Cardiac muscle cell (in vitro differentiated cells and primary cell): Measurements from ENCODE around the gene PCNX2. TPM values are rescaled to one million over a fixed set of nuclear protein-coding genes. Genes with fewer than 3 reads are reported as not detected.

Source experiments
- DNase-seq, 2 donors: peaks; one replicate each; pipeline versions ENCODE4 v3.0.0 to v3.0.0-alpha.2; 2010 to 2017; ENCODE audit warnings: low read depth in 1 of 2, low spot score in 1 of 2
- H3K27ac ChIP-seq: fragments of 200-600 bp; sonication (generic); 2 replicates; pipeline ENCODE4 v1.5.1; 2016
- H3K27me3 ChIP-seq: fragments of 200-600 bp; sonication (generic); 2 replicates; pipeline ENCODE4 v1.6.0; 2016; ENCODE audit warnings: control low read depth
- H3K36me3 ChIP-seq: fragments of 200-600 bp; sonication (generic); 2 replicates; pipeline ENCODE4 v1.5.1; 2016; ENCODE audit warnings: control low read depth
- H3K4me1 ChIP-seq: fragments of 200-600 bp; sonication (generic); 2 replicates; pipeline ENCODE4 v1.8.1; 2017; ENCODE audit warnings: low read depth, mild to moderate bottlenecking, mixed run types
- H3K4me3 ChIP-seq: fragments of 200-600 bp; sonication (generic); 2 replicates; pipeline ENCODE4 v1.5.1; 2016; ENCODE audit warnings: mild to moderate bottlenecking
- H3K9me3 ChIP-seq: fragments of 200-600 bp; sonication (generic); 2 replicates; pipeline ENCODE4 v1.5.1; 2017; ENCODE audit warnings: low read depth, mild to moderate bottlenecking, control low read depth
- polyA plus RNA-seq: library from polyadenylated mRNA; unstranded; fragments of >200 nt; fragmentation: Nextera tagmentation; extraction: Ambion mirVana; gene quantifications from 2 replicates; pipeline ENCODE4 v1.2.1, GENCODE V29; 2016
- total RNA-seq: library from RNA; depleted of rRNA; stranded (reverse); fragments of >200 nt; gene quantifications from 2 replicates; pipeline ENCODE4 v1.2.3, GENCODE V29; 2016
- TF ChIP-seq, protein P1 (sequence below): IDR thresholded peaks from 2 replicates; pipeline ENCODE4 v1.5.1; 2012; ENCODE audit warnings: low read depth, mild to moderate bottlenecking, low read length

PCNX2 gene
- total and polyA plus RNA-seq, 2 experiments from 2014 or later, result 3.9 to 5.1 TPM

- no peaks in the 10 kb centered on the region for H3K9me3 ChIP-seq
- H3K27ac ChIP-seq, result no peak overlapping the region
- H3K4me1 ChIP-seq, result no peaks in the 10 kb centered on the region
- H3K4me3 ChIP-seq, result no peak overlapping the region
- H3K27me3 ChIP-seq, result no peaks in the 10 kb centered on the region
- DNase-seq, result no peak
- TF ChIP-seq, protein P1, sequence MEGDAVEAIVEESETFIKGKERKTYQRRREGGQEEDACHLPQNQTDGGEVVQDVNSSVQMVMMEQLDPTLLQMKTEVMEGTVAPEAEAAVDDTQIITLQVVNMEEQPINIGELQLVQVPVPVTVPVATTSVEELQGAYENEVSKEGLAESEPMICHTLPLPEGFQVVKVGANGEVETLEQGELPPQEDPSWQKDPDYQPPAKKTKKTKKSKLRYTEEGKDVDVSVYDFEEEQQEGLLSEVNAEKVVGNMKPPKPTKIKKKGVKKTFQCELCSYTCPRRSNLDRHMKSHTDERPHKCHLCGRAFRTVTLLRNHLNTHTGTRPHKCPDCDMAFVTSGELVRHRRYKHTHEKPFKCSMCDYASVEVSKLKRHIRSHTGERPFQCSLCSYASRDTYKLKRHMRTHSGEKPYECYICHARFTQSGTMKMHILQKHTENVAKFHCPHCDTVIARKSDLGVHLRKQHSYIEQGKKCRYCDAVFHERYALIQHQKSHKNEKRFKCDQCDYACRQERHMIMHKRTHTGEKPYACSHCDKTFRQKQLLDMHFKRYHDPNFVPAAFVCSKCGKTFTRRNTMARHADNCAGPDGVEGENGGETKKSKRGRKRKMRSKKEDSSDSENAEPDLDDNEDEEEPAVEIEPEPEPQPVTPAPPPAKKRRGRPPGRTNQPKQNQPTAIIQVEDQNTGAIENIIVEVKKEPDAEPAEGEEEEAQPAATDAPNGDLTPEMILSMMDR, result no peak
- H3K36me3 ChIP-seq, result no peaks in the 10 kb centered on the region
Observed at GRCh38 chr1:233107130-233107660, 188.3 kb downstream of the PCNX2 start.

GRCh38 chr1:233105225-233105624 lies 190.3 kb downstream of the PCNX2 start:
- Histone ChIP-seq H3K27ac (no peak overlapping the region), H3K36me3 (no peaks in the 10 kb centered on the region), H3K27me3 (no peaks in the 10 kb centered on the region), H3K4me3 (no peak overlapping the region), H3K4me1 (no peaks in the 10 kb centered on the region), H3K9me3 (no peaks in the 10 kb centered on the region)
- TF ChIP-seq, protein P1, result no peak
- DNase-seq, result peak in 1 of 2 donors; percentile 75

GRCh38 chr1:233102341-233102740 lies 193.2 kb downstream of the PCNX2 start:
- no peaks in the 10 kb centered on the region for H3K9me3 ChIP-seq
- peaks cover 5% of the 10 kb centered on the region for H3K4me1 ChIP-seq
- TF ChIP-seq, protein P1, result no peak
- no peaks in the 10 kb centered on the region for H3K27me3 ChIP-seq
- no peak for DNase-seq
- H3K4me3 ChIP-seq, result no peak overlapping the region
- H3K36me3 ChIP-seq, result no peaks in the 10 kb centered on the region
- H3K27ac ChIP-seq, result no peak overlapping the region

DNA sequence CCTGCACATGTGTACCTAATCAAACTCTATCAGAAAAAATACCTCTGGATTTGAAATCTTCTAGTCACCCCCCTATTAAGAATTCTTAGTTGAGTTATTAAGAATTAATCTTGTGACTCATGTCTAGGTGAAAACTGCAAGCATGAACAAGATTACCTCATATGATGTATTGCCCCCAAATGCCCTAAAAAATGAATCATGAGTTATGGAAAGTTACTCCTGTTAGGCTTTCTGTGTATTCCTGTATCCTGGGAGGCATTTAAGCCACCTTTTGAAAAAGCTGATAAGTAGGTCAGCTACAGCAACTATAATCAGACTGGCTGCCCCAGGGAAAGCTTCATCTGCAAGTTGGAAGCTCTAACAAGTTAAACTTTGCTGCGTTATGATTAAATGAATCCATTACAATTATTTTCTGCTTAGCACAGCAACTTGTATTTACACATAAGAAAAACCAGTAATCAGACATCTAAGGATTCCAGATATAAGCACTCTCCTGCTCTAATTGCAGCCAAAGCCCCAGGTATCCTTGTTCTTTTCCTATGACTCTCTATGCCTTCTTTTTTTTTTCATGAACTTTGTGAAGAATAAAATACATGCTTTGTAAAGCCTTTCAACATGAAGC lies 197.5 kb downstream of the PCNX2 start:
- Histone ChIP-seq H3K4me1 (peaks cover 14% of the 10 kb centered on the region), H3K27ac (no peak overlapping the region), H3K4me3 (no peak overlapping the region), H3K36me3 (no peaks in the 10 kb centered on the region), H3K27me3 (no peaks in the 10 kb centered on the region), H3K9me3 (no peaks in the 10 kb centered on the region)
- DNase-seq, result no peak
- TF ChIP-seq, protein P1, result no peak

- DNase-seq, result no peak
- H3K9me3 ChIP-seq, result no peaks in the 10 kb centered on the region
- TF ChIP-seq, protein P1, result no peak
- no peak overlapping the region for H3K4me3 ChIP-seq
- no peak overlapping the region for H3K27ac ChIP-seq
- H3K36me3 ChIP-seq, result no peaks in the 10 kb centered on the region
- no peaks in the 10 kb centered on the region for H3K27me3 ChIP-seq
- peaks cover 14% of the 10 kb centered on the region for H3K4me1 ChIP-seq
Observed at GRCh38 chr1:233097546-233097945, 198.0 kb downstream of the PCNX2 start.
